GM19193 (cell line): ENCODE data around the gene TBX4.

Source experiments
- POLR2A ChIP-seq: IDR thresholded peaks from 4 replicates; pipeline ENCODE4 v1.6.1; 2011; ENCODE audit not compliant: insufficient read depth, insufficient read length; ENCODE audit errors: extremely low read depth

The TBX4 gene

GRCh38 chr17:61436995-61437704, 15.1 kb upstream of the TBX4 start:
- no peak for TF ChIP-seq POLR2A

- no peak for TF ChIP-seq POLR2A
These were observed 11.5 kb upstream of the TBX4 start for GRCh38 chr17:61440697-61441096.

- TF ChIP-seq POLR2A, result no peak
These were observed 10.0 kb upstream of the TBX4 start for GRCh38 chr17:61442136-61442775.

- TF ChIP-seq POLR2A, result no peak
These were observed 9.2 kb upstream of the TBX4 start for GRCh38 chr17:61442878-61443474.

GRCh38 chr17:61443475-61443882, 8.7 kb upstream of the TBX4 start:
- no peak for TF ChIP-seq POLR2A

- no peak for TF ChIP-seq POLR2A
These were observed 8.1 kb upstream of the TBX4 start for GRCh38 chr17:61444075-61444474.

- TF ChIP-seq POLR2A, result no peak
These were observed 7.4 kb upstream of the TBX4 start for GRCh38 chr17:61444831-61445230.

- no peak for TF ChIP-seq POLR2A
These were observed 4.9 kb upstream of the TBX4 start for GRCh38 chr17:61447358-61447757.

GRCh38 chr17:61448042-61448441, 4.2 kb upstream of the TBX4 start:
- TF ChIP-seq POLR2A, result no peak

GRCh38 chr17:61449707-61450640, 2.2 kb upstream of the TBX4 start:
- no peak for TF ChIP-seq POLR2A

- no peak for TF ChIP-seq POLR2A
These were observed 1.3 kb upstream of the TBX4 start for GRCh38 chr17:61450641-61451537.

GRCh38 chr17:61451538-61452300, 503 bp upstream of the TBX4 start:
- TF ChIP-seq POLR2A, result no peak
